ENCODE measurements around the gene CALHM2. TPM values are rescaled to one million over a fixed set of nuclear protein-coding genes. Genes with fewer than 3 reads are reported as not detected.

Gene CALHM2
- total RNA-seq, 2 experiments from 2014 or later: 8.3 to 9.5 TPM

GRCh38 chr10:103473261-103473671 lies 21.1 kb upstream of the CALHM2 start:
- Mint-ChIP-seq H3K4me3 (no peak overlapping the region), H3K4me1 (ENCODE audit: low read depth) (peaks cover 16% of the 10 kb centered on the region), H3K36me3 (ENCODE audit: low read depth) (no peaks in the 10 kb centered on the region), H3K27me3 (ENCODE audit: low read depth) (no peaks in the 10 kb centered on the region), H3K9me3 (no peaks in the 10 kb centered on the region), H3K27ac (no peak overlapping the region)
- intact Hi-C loops (cut with micrococcal nuclease): no loop called here
- no peak for DNase-seq
- CTCF ChIA-PET: interaction anchor here (1.1 to 1.5 kb wide), 3 partner anchors 10 to 69 kb away, joined by 3 to 7 read pairs (median 3); no protein-coding TSS in a partner anchor

DNA sequence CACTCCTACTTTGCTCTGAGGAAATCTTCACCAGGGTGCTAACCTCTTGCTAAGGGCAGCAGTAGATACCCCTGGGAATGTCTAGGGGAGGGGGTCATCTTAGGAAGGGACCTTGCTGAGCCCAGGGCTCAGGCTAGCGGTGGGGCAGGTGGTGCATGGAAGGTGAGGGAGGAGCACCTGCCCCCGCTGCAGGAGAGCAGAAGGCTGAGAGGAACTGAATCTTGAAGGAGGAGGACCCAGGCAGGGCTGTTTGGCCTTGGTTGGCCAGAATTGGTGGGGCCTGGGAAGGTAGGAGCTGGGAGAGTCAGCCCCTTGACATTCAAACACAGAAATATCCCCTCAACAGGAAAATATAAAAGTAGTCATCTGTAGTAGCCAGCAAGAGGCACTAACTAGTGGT lies 19.8 kb upstream of the CALHM2 start:
- Mint-ChIP-seq H3K4me1 (ENCODE audit: low read depth) (peaks cover 16% of the 10 kb centered on the region), H3K27me3 (ENCODE audit: low read depth) (no peaks in the 10 kb centered on the region), H3K9me3 (no peaks in the 10 kb centered on the region), H3K4me3 (no peak overlapping the region), H3K27ac (no peak overlapping the region), H3K36me3 (ENCODE audit: low read depth) (no peaks in the 10 kb centered on the region)
- DNase-seq: no peak
- intact Hi-C loops (cut with micrococcal nuclease): no loop called here
- CTCF ChIA-PET: interaction anchor here (1.1 to 1.5 kb wide), 3 partner anchors 11 to 71 kb away, joined by 3 to 7 read pairs (median 3); no protein-coding TSS in a partner anchor

DNA sequence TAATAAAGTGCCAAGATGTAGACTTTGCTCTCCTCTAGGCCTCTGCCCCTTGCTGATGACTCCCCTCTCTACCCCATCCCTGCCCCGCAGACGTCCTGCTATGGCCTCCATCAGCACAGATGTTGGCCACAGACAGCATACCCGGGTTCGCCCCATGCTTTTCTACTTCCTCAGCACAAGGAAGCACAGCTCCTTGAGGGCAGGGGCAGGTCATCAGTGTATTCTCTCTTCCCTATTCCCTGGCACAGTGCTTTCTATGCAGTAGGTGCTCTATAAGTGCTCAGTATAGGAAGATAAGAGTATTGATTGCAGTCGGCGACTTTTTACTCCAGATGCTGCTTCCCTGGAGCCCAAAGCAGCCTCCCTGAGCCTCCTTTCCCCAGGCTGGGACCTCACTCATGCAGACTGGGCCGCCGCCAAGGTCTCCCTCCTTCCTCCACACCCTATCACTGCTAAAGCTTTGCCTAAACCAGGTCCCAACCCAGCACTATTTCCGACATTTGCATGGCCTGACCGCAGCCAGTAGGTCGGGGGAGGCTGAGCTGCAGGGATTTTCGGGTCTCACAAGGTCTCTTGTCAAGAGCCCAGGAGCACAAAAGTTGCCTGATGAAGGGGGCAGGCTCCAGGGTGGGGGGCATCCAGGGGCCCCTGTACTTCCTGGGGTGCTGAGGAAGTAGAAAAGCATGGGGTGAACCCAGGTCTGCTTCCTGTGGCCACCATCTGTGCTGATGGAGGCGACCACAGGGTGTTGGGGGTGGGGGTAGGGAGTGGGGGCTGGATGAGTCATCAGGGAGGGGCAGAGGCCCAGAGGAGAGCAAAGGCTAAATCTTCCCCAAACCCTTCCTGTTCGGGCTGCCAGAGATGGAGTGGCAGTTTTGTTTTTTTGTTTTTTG lies 18.8 kb upstream of the CALHM2 start:
- Mint-ChIP-seq H3K36me3 (ENCODE audit: low read depth) (no peaks in the 10 kb centered on the region), H3K27me3 (ENCODE audit: low read depth) (no peaks in the 10 kb centered on the region), H3K27ac (peak overlapping the region; percentile 13), H3K9me3 (no peaks in the 10 kb centered on the region), H3K4me3 (no peak overlapping the region), H3K4me1 (ENCODE audit: low read depth) (peaks cover 16% of the 10 kb centered on the region)
- peak; percentile 76 for DNase-seq
- intact Hi-C loops (cut with micrococcal nuclease): loop anchor here (1.0 kb wide), 1 partner anchor 19 kb away; the partner anchor contains the start of gene CALHM2
- CTCF ChIA-PET: interaction anchor here (0.5 kb wide), 1 partner anchor 98 kb away, joined by 4 read pairs; no protein-coding TSS in a partner anchor

DNA sequence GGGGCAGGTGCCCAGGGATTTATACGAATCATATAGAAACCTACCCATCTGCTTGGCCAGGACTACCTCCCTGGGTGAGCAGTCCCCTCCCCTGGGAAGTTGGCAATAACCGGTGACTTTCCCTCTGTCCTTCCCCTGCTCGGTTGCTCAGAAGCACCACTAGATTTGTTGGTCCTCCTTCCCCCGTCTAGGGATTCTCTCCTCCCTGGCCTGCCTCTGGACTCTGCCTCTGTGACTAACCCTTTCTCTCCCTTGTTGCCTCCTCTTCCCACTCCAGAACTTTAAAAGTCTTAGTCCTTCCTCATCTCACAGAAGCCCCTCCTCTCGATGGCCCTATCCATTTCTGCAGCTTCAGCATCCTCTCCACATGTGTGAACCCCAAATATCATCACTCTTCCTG lies 17.0 kb upstream of the CALHM2 start:
- Mint-ChIP-seq H3K36me3 (ENCODE audit: low read depth) (no peaks in the 10 kb centered on the region), H3K9me3 (no peaks in the 10 kb centered on the region), H3K27ac (no peak overlapping the region), H3K4me3 (no peak overlapping the region), H3K4me1 (ENCODE audit: low read depth) (peaks cover 16% of the 10 kb centered on the region), H3K27me3 (ENCODE audit: low read depth) (no peaks in the 10 kb centered on the region)
- CTCF ChIA-PET: no interaction called here
- no peak for DNase-seq
- intact Hi-C loops (cut with micrococcal nuclease): no loop called here

DNA sequence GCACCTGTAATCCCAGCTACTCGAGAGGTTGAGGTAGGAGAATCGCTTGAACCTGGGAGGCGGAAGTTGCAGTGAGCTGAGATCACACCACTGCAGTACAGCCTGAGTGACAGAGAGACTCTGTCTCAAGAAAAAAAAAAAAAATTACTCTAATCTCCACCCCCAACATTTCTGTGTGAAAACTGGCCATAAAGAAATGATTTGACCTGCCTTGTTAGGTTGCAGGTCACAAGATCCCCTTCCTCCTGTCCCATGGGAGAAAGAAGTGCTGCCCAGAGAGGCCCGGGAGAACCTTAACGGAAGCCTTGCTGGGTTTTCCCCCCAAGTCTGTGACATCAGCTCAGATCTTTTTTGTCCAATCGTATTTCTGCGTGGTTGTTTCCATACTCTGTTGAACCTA lies 15.2 kb upstream of the CALHM2 start:
- H3K27me3 Mint-ChIP-seq (ENCODE audit: low read depth): no peaks in the 10 kb centered on the region
- H3K27ac Mint-ChIP-seq: no peak overlapping the region
- H3K36me3 Mint-ChIP-seq (ENCODE audit: low read depth): no peaks in the 10 kb centered on the region
- no peaks in the 10 kb centered on the region for H3K9me3 Mint-ChIP-seq
- intact Hi-C loops (cut with micrococcal nuclease): no loop called here
- no peak for DNase-seq
- CTCF ChIA-PET: interaction anchor here (1.0 kb wide), 1 partner anchor 53 kb away, joined by 3 read pairs; no protein-coding TSS in a partner anchor
- no peak overlapping the region for H3K4me3 Mint-ChIP-seq
- peaks cover 16% of the 10 kb centered on the region for H3K4me1 Mint-ChIP-seq (ENCODE audit: low read depth)

GRCh38 chr10:103466734-103467133 lies 14.6 kb upstream of the CALHM2 start:
- Mint-ChIP-seq H3K27me3 (ENCODE audit: low read depth) (no peaks in the 10 kb centered on the region), H3K27ac (no peak overlapping the region), H3K4me1 (ENCODE audit: low read depth) (peaks cover 11% of the 10 kb centered on the region), H3K4me3 (no peak overlapping the region), H3K36me3 (ENCODE audit: low read depth) (no peaks in the 10 kb centered on the region), H3K9me3 (no peaks in the 10 kb centered on the region)
- CTCF ChIA-PET: no interaction called here
- intact Hi-C loops (cut with micrococcal nuclease): no loop called here
- DNase-seq: no peak

DNA sequence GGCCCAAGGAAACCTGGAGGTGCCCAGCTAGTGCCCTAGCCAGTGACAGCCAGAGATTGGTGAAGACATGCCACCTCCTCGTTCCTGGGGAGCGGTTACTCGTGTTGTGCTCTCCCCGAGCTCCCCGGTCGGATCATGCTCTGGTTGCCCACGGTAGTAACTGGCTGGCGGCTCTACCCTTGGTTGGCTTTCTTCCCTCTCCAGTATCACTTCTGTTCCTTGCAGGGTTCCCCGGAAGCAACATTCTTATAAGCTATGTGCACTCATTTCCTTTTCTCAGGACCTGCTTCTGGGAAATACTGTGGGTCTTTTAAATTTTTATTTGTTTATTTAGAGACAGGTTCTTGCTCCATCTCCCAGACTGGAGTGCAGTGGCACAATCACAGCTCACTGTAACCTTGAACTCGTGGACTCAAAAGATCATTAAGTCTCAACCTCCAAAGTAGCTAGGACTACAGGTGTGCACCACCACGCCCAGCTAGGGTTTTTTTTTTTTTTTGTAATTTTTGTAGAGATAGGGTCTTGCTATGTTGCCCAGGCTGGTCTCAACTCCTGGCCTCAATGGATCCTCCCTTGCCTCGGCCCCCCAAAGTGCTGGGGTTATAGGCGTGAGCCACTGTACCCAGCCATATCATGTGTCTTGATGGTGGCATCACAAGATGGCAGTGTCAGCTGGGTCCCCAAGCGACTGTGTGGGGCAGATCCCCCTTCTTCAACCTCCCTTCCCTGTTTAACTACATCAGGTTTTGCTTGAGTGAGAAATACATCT lies 13.4 kb upstream of the CALHM2 start:
- intact Hi-C loops (cut with micrococcal nuclease): no loop called here
- DNase-seq: no peak
- no peak overlapping the region for H3K27ac Mint-ChIP-seq

GRCh38 chr10:103463499-103463898 lies 11.3 kb upstream of the CALHM2 start:
- no peak for DNase-seq
- intact Hi-C loops (cut with micrococcal nuclease): no loop called here
- Mint-ChIP-seq H3K36me3 (ENCODE audit: low read depth) (no peaks in the 10 kb centered on the region), H3K4me1 (ENCODE audit: low read depth) (no peaks in the 10 kb centered on the region), H3K27ac (no peak overlapping the region), H3K27me3 (ENCODE audit: low read depth) (no peaks in the 10 kb centered on the region), H3K4me3 (no peak overlapping the region), H3K9me3 (no peaks in the 10 kb centered on the region)
- CTCF ChIA-PET: interaction anchor here (0.8 kb wide), 1 partner anchor 47 kb away, joined by 3 read pairs; no protein-coding TSS in a partner anchor

More for the DNA sequence above, 13.4 kb upstream of the CALHM2 start:
- Mint-ChIP-seq H3K27me3 (ENCODE audit: low read depth) (no peaks in the 10 kb centered on the region), H3K4me1 (ENCODE audit: low read depth) (peaks cover under 1% of the 10 kb centered on the region), H3K4me3 (no peak overlapping the region), H3K9me3 (no peaks in the 10 kb centered on the region), H3K36me3 (ENCODE audit: low read depth) (no peaks in the 10 kb centered on the region)
- CTCF ChIA-PET: no interaction called here

GRCh38 chr10:103459615-103460014 lies 7.4 kb upstream of the CALHM2 start:
- CTCF ChIA-PET: no interaction called here
- Mint-ChIP-seq H3K36me3 (ENCODE audit: low read depth) (no peaks in the 10 kb centered on the region), H3K9me3 (no peaks in the 10 kb centered on the region), H3K4me3 (no peak overlapping the region), H3K27me3 (ENCODE audit: low read depth) (no peaks in the 10 kb centered on the region), H3K4me1 (ENCODE audit: low read depth) (no peaks in the 10 kb centered on the region), H3K27ac (no peak overlapping the region)
- intact Hi-C loops (cut with micrococcal nuclease): no loop called here
- DNase-seq: no peak

DNA sequence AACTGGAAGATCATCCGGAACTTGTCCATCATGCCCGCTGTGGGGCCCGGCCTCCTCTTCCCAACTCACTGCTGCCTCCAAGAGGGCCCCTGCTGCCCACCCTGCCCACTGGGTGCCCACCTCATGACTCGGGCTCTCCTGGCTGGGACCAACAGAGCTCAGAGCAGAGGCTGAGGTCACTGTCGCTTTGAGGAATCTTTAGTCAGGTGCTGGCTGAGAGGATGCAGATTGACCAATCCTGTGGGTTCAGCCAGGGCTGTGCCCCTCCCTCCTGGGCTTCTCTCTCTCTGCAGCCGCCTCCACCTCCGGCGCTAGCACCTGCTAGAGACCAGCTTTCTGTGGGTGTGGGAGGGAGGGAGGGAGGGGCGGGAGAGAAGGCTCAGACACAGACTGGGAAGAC lies 6.5 kb upstream of the CALHM2 start, which contains the start of gene CALHM1:
CALHM1 (minus strand) TSS at position 181 of the 400 bp plus-strand sequence; CDS start at position 32, 149 bp downstream.
- H3K4me3 Mint-ChIP-seq: no peak within 1 kb of the TSS
- CTCF ChIA-PET: no interaction called here

DNA sequence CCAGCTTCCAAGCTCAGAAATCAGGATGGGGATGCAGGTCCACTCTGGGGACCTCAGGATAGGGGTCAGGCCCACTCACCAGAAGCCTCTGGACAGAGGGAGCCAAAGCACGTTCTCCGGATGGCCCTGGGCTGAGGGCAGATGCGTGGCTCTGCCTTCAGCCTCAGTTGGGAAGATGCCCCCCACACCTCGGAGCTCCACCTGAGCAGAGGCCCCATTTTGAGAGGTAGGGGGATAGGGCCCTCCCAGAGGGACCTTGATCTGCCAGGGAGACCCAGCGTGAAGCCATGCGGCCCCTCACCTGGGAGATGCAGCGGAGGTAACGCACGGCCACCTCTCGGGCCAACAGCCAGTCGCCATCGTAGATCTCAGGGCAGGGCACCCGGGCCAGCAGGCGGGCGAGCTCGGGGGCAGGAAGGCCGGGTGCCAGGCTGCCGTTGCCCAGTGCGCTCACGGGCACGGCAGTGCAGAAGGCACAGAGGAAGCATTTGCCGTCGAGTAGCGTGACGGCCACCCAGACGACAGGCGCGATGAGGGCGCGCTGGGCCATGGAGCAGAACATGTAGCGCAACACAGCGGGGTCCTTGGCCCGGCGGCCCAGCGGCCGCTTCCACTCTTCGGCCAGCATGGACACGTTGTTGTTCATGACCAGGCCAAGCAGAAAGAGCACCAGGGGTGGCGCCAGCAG lies 5.9 kb upstream of the CALHM2 start:
- no peak for DNase-seq
- Mint-ChIP-seq H3K27me3 (ENCODE audit: low read depth) (no peaks in the 10 kb centered on the region), H3K36me3 (ENCODE audit: low read depth) (no peaks in the 10 kb centered on the region), H3K27ac (no peak overlapping the region), H3K4me3 (no peak overlapping the region), H3K9me3 (no peaks in the 10 kb centered on the region), H3K4me1 (ENCODE audit: low read depth) (no peaks in the 10 kb centered on the region)
- intact Hi-C loops (cut with micrococcal nuclease): no loop called here
- CTCF ChIA-PET: no interaction called here

More for the DNA sequence above, 6.5 kb upstream of the CALHM2 start, which contains the start of gene CALHM1:
- H3K27me3 Mint-ChIP-seq (ENCODE audit: low read depth): no peaks in the 10 kb centered on the region
- H3K36me3 Mint-ChIP-seq (ENCODE audit: low read depth): no peaks in the 10 kb centered on the region
- H3K9me3 Mint-ChIP-seq: no peaks in the 10 kb centered on the region
- DNase-seq: no peak
- no peaks in the 10 kb centered on the region for H3K4me1 Mint-ChIP-seq (ENCODE audit: low read depth)
- H3K27ac Mint-ChIP-seq: no peak within 1 kb of the TSS
- intact Hi-C loops (cut with micrococcal nuclease): no loop called here

- H3K9me3 Mint-ChIP-seq: no peaks in the 10 kb centered on the region
- no peaks in the 10 kb centered on the region for H3K27me3 Mint-ChIP-seq (ENCODE audit: low read depth)
- H3K4me3 Mint-ChIP-seq: no peak overlapping the region
- CTCF ChIA-PET: no interaction called here
- no peak for DNase-seq
- peaks cover 6% of the 10 kb centered on the region for H3K4me1 Mint-ChIP-seq (ENCODE audit: low read depth)
- intact Hi-C loops (cut with micrococcal nuclease): no loop called here
- H3K36me3 Mint-ChIP-seq (ENCODE audit: low read depth): no peaks in the 10 kb centered on the region
- no peak overlapping the region for H3K27ac Mint-ChIP-seq
Measured at GRCh38 chr10:103457176-103457712, 5.1 kb upstream of the CALHM2 start.

Data from activated naive CD4-positive, alpha-beta T cell treated with anti-CD3 and anti-CD28 coated beads for 36 hours (primary cell).